ENCODE data around the gene RMC1. TPM values are rescaled to one million over a fixed set of nuclear protein-coding genes. Genes with fewer than 3 reads are reported as not detected.
"Not testable (repeated sequence)": the region's sequence is repeated elsewhere in the genome, so short reads cannot be mapped to it uniquely, and the experiment has no call there.

The RMC1 gene
- total RNA-seq, 1 experiment from 2014 or later = 32.6 TPM

DNA sequence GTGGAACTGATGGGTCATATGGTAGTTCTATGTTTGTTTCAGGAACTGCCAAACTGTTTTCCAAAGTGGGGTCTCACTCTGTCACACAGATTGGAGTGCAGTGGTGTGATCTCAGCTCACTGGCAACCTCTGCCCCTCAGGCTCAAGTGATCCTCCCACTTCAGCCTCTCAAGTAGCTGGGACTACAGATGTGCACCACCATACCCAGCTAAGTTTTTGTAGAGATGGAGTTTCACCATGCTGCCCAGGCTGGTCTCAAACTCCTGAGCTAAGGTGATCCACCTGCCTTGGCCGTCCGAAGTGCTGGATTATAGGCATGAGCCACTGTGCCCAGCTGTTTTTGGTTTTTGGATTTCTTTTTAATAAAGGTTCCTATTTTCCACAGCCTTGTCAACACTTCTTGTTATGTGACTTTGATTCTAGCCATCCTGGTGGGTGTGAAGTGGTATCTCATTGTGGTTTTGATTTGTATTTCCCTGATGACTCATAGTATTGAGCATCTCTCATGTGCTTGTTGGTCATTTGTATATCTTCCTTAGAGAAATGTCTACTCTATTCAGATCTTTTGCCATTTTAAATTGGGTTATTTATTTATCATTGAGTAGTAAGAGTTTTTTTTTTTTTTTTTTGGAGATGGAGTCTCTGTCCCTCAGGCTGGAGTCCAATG is 60.2 kb downstream of the RMC1 start:
- no peak for DNase-seq (ENCODE audit: low spot score)

DNA sequence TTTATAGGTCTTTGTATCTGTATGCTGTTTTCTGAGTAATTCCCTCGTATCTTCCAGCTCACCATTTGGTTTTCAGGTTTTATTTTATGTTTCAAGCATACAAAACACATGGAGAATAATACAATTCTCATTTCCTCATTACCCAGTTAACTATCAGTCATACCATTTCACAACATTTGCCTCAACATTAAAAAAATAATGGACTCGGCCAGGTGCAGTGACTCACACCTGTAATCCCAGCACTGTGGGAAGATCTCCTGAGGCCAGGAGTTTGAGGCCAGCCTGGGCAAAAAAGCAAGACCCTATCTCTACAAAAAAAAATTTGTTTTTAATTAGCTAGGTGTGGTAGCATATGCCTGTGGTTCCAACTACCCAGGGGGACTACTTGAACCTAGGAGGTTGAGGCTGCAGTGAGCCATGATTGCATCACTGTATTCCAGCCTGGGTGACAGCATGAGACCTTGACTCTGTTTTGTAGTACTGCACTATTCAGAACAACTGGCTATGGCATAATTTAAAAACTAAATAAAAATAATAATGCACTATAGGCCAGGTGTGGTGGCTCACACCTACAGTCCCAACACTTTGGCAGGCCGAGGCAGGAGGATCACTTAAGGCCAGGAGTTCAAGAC is 62.7 kb downstream of the RMC1 start:
- DNase-seq (ENCODE audit: low spot score) = no peak

DNA sequence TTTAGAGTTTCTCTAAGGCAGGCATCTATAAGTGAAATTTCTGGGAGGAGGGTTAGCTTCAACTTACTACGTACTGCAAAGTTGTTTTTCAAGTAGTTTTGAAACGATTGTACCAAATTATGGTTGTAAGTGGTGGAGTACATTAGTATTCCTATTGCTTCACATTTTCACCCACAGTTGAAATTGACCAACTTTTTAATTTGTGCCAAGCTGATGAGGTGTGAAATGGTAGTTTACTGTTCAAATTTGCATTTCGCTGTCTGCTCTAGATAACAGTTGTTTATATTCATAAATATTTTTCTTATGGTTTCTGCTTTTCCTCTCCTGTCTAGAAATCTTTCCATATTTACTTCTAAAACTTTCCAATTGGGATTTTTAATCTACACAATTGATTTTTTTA is 64.4 kb downstream of the RMC1 start:
- no peak for DNase-seq (ENCODE audit: low spot score)

DNA sequence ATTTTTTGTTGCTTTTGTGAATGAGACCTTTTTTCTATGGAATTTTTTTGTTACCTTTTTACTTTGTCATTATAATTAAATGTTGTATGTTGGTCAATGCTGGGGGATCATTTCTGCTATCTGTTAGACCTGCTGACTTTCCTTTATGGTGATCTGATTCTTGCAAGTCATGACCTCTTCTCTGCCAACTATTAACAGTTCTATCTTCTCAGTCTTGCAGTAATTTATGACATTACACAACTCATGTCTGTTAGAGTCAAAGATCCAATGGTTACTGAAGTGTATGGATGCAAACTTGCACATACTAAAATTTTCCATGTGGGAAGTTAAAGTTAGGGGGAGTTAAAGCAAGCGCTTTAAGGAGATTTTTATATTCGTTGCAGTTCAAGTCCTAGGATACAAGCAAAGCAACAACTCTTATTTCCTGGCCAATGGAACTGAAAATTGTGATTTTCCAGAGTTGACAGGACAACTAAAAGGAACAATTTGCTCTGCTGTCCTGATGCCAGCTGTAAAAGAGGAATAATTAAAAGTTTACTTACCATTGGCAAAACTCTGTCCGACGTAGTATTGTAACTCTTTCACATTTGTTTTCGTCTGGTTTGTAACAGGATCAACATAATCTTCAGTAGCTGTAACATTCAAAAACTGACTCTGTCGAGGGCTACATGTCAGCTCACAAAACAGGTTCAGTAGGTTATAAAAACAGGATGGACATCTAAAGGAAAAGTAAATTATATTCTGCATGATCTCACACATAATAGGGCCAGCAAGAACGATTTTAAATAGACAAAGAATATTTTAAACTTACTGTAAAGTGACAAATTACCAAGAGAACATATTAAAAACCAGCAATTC is 65.2 kb downstream of the RMC1 start:
- no peak for DNase-seq (ENCODE audit: low spot score)

DNA sequence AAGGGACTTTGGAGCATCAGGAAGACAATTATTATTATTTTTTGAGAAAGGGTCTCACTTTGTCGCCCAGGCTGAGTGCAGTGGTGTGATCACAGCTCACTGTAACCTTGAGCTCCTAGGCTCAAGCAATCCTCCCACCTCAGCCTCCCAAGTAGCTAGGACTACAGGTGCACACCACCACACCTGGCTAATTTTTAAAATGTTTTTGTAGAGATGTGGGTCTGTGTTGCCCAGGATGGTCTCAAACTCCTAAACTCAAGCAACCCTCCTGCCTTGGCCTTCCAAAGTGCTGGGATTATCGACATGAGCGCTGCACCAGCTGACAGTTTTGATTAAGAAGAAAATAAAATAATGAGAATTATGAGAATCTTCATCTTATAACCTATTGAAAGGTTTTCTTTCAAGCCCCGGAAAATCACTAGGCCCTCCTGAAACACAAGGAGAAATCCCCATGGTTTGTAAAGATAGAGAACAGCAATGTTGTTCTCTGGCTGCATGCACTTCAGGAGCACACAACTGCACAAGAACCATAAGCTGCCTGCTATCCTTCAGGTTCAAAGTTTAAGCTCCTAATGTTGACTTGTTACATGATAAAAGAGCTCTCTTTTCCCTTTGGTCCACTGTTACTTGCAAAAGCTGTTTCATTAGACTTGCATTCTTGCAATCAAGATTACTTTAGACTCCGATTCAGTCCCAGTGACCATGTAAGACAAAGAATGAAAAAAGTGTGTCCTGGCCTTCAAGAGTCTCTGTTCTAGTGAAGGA is 66.2 kb downstream of the RMC1 start:
- no peak for DNase-seq (ENCODE audit: low spot score)

DNA sequence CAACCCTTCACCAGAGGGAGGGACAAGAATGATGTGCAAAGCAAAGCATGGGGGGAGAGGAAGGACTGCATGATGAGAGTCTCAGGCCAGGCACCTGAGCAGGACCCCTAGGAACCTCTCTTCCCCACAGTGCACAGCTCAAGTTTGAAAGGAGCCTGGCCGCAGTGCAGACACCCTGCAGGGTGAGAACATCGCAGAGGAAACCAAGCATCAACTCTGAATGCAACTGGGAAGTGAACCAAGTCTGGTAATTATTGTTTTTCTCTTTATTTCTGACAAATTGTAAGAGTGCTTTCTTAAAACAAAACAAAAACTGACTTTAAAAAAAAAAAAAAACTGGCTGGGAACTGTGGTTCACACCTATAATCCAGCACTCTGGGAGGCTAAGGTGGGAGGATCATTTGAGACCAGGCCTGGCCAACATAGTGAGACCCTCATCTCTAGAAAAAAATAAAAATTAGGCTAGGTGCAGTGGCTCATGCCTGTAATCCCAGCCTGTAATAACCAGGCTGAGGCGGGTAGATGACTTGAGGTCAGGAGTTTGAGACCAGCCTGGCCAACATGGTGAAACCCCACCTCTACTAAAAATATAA is 67.7 kb downstream of the RMC1 start:
- no peak for DNase-seq (ENCODE audit: low spot score)

DNA sequence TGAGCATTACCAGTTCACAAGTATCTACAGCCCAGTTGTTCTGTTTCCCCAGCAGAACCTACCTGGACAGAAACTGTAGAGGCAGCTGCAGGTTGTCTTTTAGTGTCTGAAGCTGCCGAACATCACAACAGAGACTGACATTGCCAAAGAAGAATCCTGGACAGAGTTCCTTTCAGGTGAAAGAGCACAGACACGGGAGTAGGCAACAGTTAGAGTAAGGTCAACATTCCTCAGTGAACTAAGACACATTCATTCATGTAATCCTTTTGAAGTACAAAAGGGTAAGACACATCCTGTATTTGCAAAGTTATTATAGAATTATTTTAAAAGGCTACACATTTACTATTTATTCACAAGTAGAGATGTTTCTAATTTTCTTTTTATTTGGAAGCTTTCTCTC is 68.7 kb downstream of the RMC1 start:
- DNase-seq (ENCODE audit: low spot score) = no peak

DNA sequence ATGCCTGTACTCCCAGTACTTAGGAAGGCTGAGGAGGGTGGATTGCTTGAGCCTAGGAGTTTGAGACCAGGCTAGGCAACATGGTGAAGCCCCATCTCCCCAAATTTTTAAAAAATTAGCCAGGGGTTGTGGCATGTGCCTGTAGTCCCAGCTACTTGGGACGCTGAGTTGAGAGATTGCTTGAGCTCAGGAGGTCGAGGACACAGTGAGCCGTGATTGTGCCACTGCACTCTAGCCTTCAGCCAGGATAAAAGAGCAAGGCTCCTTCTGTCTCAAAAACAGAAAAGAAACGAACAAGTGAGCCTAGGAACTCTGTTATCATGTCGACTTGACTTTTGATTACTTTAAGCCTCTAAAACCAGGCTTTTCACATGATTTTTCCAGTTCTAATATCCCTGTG is 69.3 kb downstream of the RMC1 start:
- no peak for DNase-seq (ENCODE audit: low spot score)

DNA sequence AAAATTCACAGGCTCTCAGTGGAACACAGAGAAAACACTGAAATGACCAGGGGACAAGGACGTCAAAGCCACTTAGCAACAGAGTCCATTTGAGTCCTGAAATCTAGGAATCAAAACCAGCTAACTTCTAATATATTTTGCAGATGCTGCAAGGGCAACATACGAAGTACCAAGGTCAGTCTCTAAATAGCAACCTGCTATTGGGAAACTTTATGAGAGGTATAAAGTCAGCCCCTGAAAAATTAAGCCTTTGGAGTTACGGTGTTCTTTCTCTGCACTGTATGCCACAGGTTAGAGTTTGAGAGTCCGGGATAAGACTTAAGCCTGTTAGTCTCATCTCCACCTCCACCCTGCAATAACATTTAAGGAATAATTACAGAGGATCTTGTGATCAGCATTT is 69.7 kb downstream of the RMC1 start:
- DNase-seq (ENCODE audit: low spot score) = no peak

DNA sequence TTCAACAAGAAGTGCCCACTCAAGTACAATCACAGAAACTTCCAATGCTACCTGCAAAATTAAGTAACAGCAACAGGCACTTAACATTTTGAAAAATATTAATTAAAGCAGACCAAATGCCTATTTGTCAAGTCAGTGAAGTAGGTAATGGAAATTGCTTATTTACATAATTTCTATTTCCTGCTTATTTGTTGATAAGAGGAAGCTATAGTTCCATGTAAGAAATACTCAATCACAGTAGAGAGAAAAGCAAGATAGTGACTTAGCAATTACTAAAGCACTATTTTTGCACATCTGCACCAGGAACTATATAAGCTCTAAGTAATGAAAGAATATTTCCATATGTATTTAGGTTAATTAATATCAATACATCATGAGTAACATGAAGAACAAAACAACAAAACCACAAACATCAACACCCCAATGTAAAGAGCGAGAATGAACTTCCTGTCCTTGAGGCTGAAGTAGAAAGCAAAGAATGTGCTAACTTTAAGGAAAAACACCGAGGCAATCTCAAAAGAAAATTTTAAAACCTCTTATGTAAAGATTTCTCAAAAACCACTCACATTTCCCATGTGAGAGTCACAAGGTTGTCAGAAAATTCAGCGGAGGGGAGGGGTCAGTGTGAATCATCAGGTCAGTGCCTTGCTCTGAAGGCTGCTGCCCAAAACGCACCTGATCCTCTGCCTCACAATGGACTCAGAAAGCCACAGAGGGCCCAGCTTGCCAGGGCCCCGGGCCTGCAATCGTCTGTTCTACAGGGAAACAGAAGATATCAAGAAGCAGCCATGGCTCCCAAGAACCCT is 70.5 kb downstream of the RMC1 start:
- peak; percentile 48 for DNase-seq (ENCODE audit: low spot score)

DNA sequence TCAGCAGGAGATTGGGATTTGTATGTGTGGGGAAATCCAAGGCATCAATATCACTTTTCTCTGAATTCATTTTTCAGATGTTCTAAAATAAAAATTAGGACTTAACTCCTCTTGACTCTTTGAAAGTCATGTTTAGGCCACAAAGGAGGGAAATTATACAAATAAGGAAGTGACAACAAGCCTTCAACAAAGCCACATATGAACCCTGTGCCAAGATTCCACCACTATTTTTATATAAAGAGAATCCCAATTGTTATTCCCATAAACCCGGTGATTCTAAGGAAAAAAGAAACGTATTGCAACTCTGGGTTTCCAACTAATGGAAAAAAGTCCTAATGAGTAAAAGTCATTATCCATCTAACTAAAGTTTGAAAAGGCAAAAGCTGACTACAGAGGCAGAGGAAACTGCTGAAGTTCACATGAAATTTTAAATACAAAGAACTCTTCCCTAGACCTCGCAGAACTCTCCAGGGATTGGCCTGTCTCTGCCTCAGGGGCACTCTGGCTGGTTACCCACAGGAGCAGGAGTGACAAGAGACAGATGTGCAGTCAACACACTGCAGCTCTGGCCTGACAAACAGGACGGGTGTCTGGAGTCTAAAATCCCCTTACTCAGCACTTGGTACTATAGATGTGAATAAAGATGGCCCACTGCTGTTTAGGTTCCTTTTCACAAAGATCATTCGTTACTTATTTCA is 71.4 kb downstream of the RMC1 start:
- DNase-seq (ENCODE audit: low spot score) = no peak

DNA sequence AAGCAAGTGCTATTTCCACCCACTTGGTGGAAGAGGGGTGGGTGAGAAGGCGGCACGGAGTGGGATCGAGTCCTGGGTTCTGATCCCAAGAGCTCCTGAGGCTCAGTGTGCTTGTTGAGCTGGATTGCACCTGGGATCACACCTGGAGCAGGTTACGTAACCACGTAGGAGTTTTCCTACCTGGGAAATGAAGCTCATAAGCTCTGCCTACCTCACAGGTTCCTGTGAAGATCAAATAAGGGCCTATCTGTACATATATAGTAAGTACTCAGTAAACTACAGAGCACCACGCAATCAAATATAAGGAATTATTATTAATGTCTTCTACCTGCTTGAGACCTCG is 72.0 kb downstream of the RMC1 start:
- no peak for DNase-seq (ENCODE audit: low spot score)

DNA sequence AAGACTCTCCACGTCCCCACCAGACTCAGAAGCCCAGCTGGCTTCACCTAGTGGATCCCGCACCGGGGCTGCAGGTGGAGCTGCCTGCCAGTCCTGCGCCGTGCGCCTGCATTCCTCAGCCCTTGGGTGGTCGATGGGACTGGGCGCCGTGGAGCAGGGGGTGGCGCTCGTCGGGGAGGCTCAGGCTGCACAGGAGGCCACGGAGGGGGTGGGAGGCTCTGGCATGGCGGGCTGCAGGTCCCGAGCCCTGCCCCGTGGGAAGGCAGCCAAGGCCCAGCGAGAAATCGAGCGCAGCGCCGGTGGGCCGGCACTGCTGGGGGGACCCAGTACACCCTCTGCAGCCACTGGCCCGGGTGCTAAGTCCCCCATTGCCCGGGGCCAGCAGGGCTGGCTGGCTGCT is 74.2 kb downstream of the RMC1 start:
- DNase-seq (ENCODE audit: low spot score) = not testable (repeated sequence)

DNA sequence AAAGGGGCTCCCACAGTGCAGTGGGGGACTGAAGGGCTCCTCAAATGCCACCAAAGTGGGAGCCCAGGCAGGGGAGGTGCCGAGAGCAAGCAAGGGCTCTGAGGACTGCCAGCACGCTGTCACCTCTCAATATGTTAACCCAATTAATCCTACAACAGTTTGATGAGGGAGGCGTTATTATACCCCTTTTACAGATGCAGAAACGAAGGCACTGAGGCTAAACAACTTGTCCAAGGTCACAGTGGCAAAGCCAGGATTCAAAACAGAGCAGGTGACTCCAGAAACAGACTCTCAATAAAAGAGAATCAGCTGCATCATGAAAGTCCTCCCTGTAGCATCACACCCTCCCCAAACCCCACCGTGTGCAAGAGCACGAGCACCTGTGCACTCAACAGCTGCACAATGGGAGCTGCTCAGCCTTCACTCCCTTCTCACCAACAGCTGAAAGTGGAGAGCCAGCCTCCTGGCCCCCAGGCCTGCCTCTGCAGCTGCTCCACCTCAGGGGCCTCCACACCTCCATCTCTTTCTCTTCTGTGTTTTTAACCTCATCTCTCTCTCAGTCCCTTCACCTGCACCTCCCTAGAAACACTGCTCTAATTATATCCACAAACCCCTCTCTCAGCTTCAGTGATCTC is 74.9 kb downstream of the RMC1 start:
- DNase-seq (ENCODE audit: low spot score) = no peak

DNA sequence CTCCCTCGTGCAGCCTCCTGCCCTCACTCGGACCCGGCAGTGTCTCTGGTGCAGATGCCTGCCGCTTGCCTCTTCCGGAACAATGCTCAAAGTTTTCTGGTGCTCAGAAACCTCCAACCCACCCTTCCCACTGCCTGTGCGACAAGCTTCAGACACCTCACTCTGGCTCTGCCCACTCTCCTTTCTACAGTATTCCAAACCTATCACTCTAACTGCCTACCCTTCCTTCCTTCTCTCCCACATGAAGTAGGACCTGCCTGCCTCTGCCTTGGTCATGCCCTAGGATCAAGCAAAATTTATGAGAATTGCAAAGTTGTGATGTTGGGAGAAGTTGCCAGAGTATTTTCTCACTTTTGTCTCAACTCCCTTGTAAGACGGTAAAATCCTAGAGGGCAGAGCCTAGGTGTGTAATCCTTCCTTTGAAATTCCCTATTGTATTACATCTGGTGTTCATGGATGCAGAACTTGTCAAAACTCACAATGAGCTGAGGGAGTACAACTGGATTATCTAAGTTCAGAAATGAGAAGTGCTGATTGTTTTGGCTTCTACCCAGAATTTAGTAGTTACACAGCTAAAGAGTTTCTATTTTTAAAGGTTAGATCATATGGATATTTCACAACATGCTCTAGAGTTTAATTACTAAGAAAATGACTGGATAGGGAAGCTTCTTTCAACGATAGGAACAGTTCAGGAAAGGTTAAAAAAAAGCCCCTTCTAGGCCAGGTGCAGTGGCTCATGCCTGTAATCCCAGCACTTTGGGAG is 75.8 kb downstream of the RMC1 start:
- DNase-seq (ENCODE audit: low spot score) = no peak

DNA sequence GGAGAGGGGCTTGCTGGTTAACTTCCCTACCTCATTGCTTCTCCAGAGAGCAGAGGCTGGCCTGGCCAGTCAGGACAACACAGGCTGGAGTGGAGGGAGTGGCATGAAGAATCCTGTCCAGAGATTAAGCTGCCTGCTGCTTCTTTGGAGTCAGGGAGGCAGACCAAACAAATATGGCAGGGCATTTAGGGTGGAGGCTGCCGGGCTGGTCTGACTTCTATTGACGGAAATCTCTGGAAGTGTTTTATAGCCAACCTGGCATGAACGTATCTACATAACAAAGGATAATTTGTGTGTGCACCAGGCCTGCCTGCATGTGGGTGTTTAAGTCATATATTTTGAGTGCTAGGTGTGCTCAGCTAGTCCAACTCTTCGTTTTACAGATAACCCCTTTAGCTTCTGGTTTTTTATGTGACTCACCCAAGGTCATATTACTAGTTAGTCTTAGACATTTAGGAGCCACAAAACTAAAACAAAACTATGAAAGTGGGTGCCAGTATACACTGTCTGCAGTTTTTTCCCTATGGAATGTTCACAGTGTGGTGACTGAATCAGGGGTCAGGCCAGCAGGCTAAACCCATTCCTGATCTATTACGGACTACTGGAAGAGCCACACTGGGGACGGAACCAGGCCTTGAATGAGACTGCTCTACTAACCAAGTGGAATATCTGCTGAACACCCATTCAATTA is 77.5 kb downstream of the RMC1 start:
- DNase-seq (ENCODE audit: low spot score) = peak; percentile 60

Measured in H4 (cell line).